CD8-positive, alpha-beta memory T cell (primary cell): ENCODE data around the gene TRIM62. TPM values are rescaled to one million over a fixed set of nuclear protein-coding genes. Genes with fewer than 3 reads are reported as not detected.
A peak's percentile ranks its signal among the peaks of the same experiment; 100 is the strongest.

ENCODE experiments used
- CTCF ChIA-PET: fragments of 350-600 bp; sonication (Branson Sonifier 250); formaldehyde crosslinking; loops from one replicate; lab custom pipeline; 2021; ENCODE audit warnings: antibody characterized with exemption; lab: Charles Lee
- POLR2A ChIA-PET: fragments of 350-600 bp; sonication (Branson Sonifier 250); formaldehyde crosslinking; loops from one replicate; lab custom pipeline; 2021; ENCODE audit warnings: antibody characterized with exemption; lab: Charles Lee
- DNase-seq, 5 donors: peaks; one replicate each; pipeline versions ENCODE4 v3.0.0 to v3.0.0-alpha.2; 2020 to 2022; ENCODE audit warnings: mixed read lengths in 1 of 5
- H3K27ac ChIP-seq: one replicate; pipeline ENCODE4 v1.7.0; 2013; ENCODE audit warnings: low read depth, mild to moderate bottlenecking, low read length, moderate library complexity
- H3K27me3 ChIP-seq: 2 replicates; pipeline ENCODE4 v1.7.0; 2013; ENCODE audit warnings: low read length, mild to moderate bottlenecking; ENCODE audit not compliant: insufficient read depth, poor library complexity, severe bottlenecking
- H3K36me3 ChIP-seq: 2 replicates; pipeline ENCODE4 v1.7.0; 2013; ENCODE audit warnings: mild to moderate bottlenecking, low read length, moderate library complexity; ENCODE audit not compliant: insufficient read depth
- H3K4me1 ChIP-seq: 2 replicates; pipeline ENCODE4 v1.7.0; 2013; ENCODE audit warnings: mild to moderate bottlenecking, low read length, moderate library complexity; ENCODE audit not compliant: insufficient read depth
- H3K4me3 ChIP-seq: 2 replicates; pipeline ENCODE4 v1.7.0; 2013; ENCODE audit warnings: mild to moderate bottlenecking, low read length
- H3K9me3 ChIP-seq: 2 replicates; pipeline ENCODE4 v1.7.0; 2013; ENCODE audit warnings: mild to moderate bottlenecking, low read length
- H3K27ac Mint-ChIP-seq, 8 donors: one replicate each; pipeline ENCODE4 v1.8.0; 2020 to 2021; ENCODE audit warnings: mixed read lengths in 8 of 8, mild to moderate bottlenecking in 6 of 8, inconsistent platforms in 3 of 8, moderate library complexity in 3 of 8
- H3K27me3 Mint-ChIP-seq, 2 donors: one replicate each; pipeline ENCODE4 v1.8.0; 2020 to 2021; ENCODE audit warnings: mixed read lengths in 2 of 2, mild to moderate bottlenecking in 1 of 2, moderate library complexity in 1 of 2
- H3K36me3 Mint-ChIP-seq, 3 donors: one replicate each; pipeline ENCODE4 v1.8.0; 2020 to 2021; ENCODE audit warnings: mixed read lengths in 3 of 3, inconsistent platforms in 1 of 3, mild to moderate bottlenecking in 1 of 3
- H3K4me1 Mint-ChIP-seq, 3 donors: one replicate each; pipeline ENCODE4 v1.8.0; 2020 to 2021; ENCODE audit warnings: mixed read lengths in 3 of 3, inconsistent platforms in 1 of 3, mild to moderate bottlenecking in 1 of 3
- H3K4me3 Mint-ChIP-seq, 7 donors: one replicate each; pipeline ENCODE4 v1.8.0; 2020 to 2021; ENCODE audit warnings: mixed read lengths in 7 of 7, mild to moderate bottlenecking in 6 of 7, moderate library complexity in 4 of 7, inconsistent platforms in 2 of 7
- H3K9me3 Mint-ChIP-seq, 5 donors: one replicate each; pipeline ENCODE4 v1.8.0; 2020 to 2022; ENCODE audit warnings: mixed read lengths in 5 of 5, mild to moderate bottlenecking in 3 of 5, moderate library complexity in 2 of 5, inconsistent platforms in 1 of 5
- polyA plus RNA-seq: library from polyadenylated mRNA; unstranded; fragments of 300-500 nt; fragmentation: Illumina TruSeq; gene quantifications from one replicate; pipeline ENCODE4 v1.2.3, GENCODE V29; 2021
- total RNA-seq, 2 experiments: library from RNA; stranded (reverse); gene quantifications; one replicate each; pipeline ENCODE4 v1.2.3, GENCODE V29; 2021

TRIM62 gene
- total and polyA plus RNA-seq, 3 experiments from 2014 or later: 5.0 to 7.0 (median 5.5) TPM

- H3K9me3 ChIP-seq: no peaks in the 10 kb centered on the region
- Mint-ChIP-seq H3K4me1 (peaks cover 0 to 4% (median 2%) of the 10 kb centered on the region in 3 donors), H3K27me3 (peaks cover 7 to 12% of the 10 kb centered on the region in 2 donors), H3K4me3 (no peak overlapping the region), H3K9me3 (peaks cover 8 to 15% (median 14%) of the 10 kb centered on the region in 5 donors), H3K36me3 (peaks cover 0 to 10% (median 1%) of the 10 kb centered on the region in 3 donors), H3K27ac (peak overlapping the region in 1 of 8 donors; percentile 82)
- H3K4me3 ChIP-seq: no peak overlapping the region
- POLR2A ChIA-PET: no interaction called here
- H3K36me3 ChIP-seq: no peaks in the 10 kb centered on the region
- no peaks in the 10 kb centered on the region for H3K4me1 ChIP-seq
- CTCF ChIA-PET: no interaction called here
- no peak for DNase-seq
- H3K27ac ChIP-seq: no peak overlapping the region
- H3K27me3 ChIP-seq: no peaks in the 10 kb centered on the region
Observed at GRCh38 chr1:33219886-33220661, 38.2 kb upstream of the TRIM62 start.

GRCh38 chr1:33211972-33212371 is 30.1 kb upstream of the TRIM62 start:
- no peak overlapping the region for H3K27ac Mint-ChIP-seq
- Histone ChIP-seq H3K36me3 (no peaks in the 10 kb centered on the region), H3K27me3 (no peaks in the 10 kb centered on the region), H3K27ac (no peak overlapping the region), H3K4me3 (no peak overlapping the region), H3K9me3 (no peaks in the 10 kb centered on the region), H3K4me1 (no peaks in the 10 kb centered on the region)
- peaks cover 25 to 44% of the 10 kb centered on the region in 2 donors for H3K27me3 Mint-ChIP-seq
- CTCF ChIA-PET: no interaction called here
- POLR2A ChIA-PET: no interaction called here
- no peaks in the 10 kb centered on the region for H3K4me1 Mint-ChIP-seq
- no peak overlapping the region for H3K4me3 Mint-ChIP-seq
- no peak for DNase-seq
- peaks cover 0 to 18% (median 0%) of the 10 kb centered on the region in 3 donors for H3K36me3 Mint-ChIP-seq
- no peaks in the 10 kb centered on the region for H3K9me3 Mint-ChIP-seq

GRCh38 chr1:33206340-33206739 is 24.5 kb upstream of the TRIM62 start:
- POLR2A ChIA-PET: no interaction called here
- H3K4me1 Mint-ChIP-seq: no peaks in the 10 kb centered on the region
- no peaks in the 10 kb centered on the region for H3K36me3 ChIP-seq
- no peak for DNase-seq
- no peaks in the 10 kb centered on the region for H3K27me3 ChIP-seq
- H3K27ac ChIP-seq: no peak overlapping the region
- no peaks in the 10 kb centered on the region for H3K4me1 ChIP-seq
- no peak overlapping the region for H3K4me3 Mint-ChIP-seq
- H3K4me3 ChIP-seq: no peak overlapping the region
- CTCF ChIA-PET: no interaction called here
- H3K27me3 Mint-ChIP-seq: peaks cover 20 to 22% of the 10 kb centered on the region in 2 donors
- H3K36me3 Mint-ChIP-seq: peaks cover 0 to 5% (median 0%) of the 10 kb centered on the region in 3 donors
- H3K27ac Mint-ChIP-seq: no peak overlapping the region
- H3K9me3 ChIP-seq: no peaks in the 10 kb centered on the region
- no peaks in the 10 kb centered on the region for H3K9me3 Mint-ChIP-seq

GRCh38 chr1:33195556-33195955 is 13.7 kb upstream of the TRIM62 start:
- no peaks in the 10 kb centered on the region for H3K36me3 ChIP-seq
- H3K27ac ChIP-seq: no peak overlapping the region
- Mint-ChIP-seq H3K36me3 (no peaks in the 10 kb centered on the region), H3K27me3 (peaks cover 16 to 49% of the 10 kb centered on the region in 2 donors), H3K4me3 (no peak overlapping the region), H3K9me3 (no peaks in the 10 kb centered on the region), H3K27ac (no peak overlapping the region), H3K4me1 (peaks cover 6 to 9% (median 8%) of the 10 kb centered on the region in 3 donors)
- DNase-seq: no peak
- peaks cover 4% of the 10 kb centered on the region for H3K4me1 ChIP-seq
- CTCF ChIA-PET: no interaction called here
- H3K4me3 ChIP-seq: no peak overlapping the region
- POLR2A ChIA-PET: no interaction called here
- H3K9me3 ChIP-seq: no peaks in the 10 kb centered on the region
- peaks cover 4% of the 10 kb centered on the region for H3K27me3 ChIP-seq

GRCh38 chr1:33191731-33192275 is 10.0 kb upstream of the TRIM62 start:
- ChIA-PET CTCF (no interaction called here), POLR2A (no interaction called here)
- Histone ChIP-seq H3K4me1 (peaks cover 8% of the 10 kb centered on the region), H3K27ac (no peak overlapping the region), H3K36me3 (no peaks in the 10 kb centered on the region), H3K4me3 (no peak overlapping the region), H3K27me3 (peaks cover 4% of the 10 kb centered on the region), H3K9me3 (no peaks in the 10 kb centered on the region)
- H3K9me3 Mint-ChIP-seq: no peaks in the 10 kb centered on the region
- DNase-seq: no peak
- H3K4me3 Mint-ChIP-seq: no peak overlapping the region
- no peak overlapping the region for H3K27ac Mint-ChIP-seq
- peaks cover 14 to 48% of the 10 kb centered on the region in 2 donors for H3K27me3 Mint-ChIP-seq
- no peaks in the 10 kb centered on the region for H3K36me3 Mint-ChIP-seq
- peaks cover 8 to 13% (median 11%) of the 10 kb centered on the region in 3 donors for H3K4me1 Mint-ChIP-seq

- H3K4me1 Mint-ChIP-seq: peaks cover 8 to 13% (median 11%) of the 10 kb centered on the region in 3 donors
- no peak for DNase-seq
- Histone ChIP-seq H3K27ac (no peak overlapping the region), H3K27me3 (peaks cover 4% of the 10 kb centered on the region), H3K9me3 (no peaks in the 10 kb centered on the region), H3K36me3 (no peaks in the 10 kb centered on the region), H3K4me1 (peaks cover 8% of the 10 kb centered on the region), H3K4me3 (no peak overlapping the region)
- H3K27me3 Mint-ChIP-seq: peaks cover 12 to 48% of the 10 kb centered on the region in 2 donors
- no peaks in the 10 kb centered on the region for H3K36me3 Mint-ChIP-seq
- ChIA-PET POLR2A (interaction anchor here (0.6 to 0.8 kb wide), 2 partner anchors 9 to 253 kb away, joined by 3 to 7 read pairs; partner anchors contain the start of gene TRIM62), CTCF (no interaction called here)
- peak overlapping the region in 2 of 8 donors; percentile 8 to 48 for H3K27ac Mint-ChIP-seq
- H3K9me3 Mint-ChIP-seq: no peaks in the 10 kb centered on the region
- H3K4me3 Mint-ChIP-seq: no peak overlapping the region
Observed at GRCh38 chr1:33190701-33191100, 8.9 kb upstream of the TRIM62 start.

GRCh38 chr1:33188572-33189275 is 6.9 kb upstream of the TRIM62 start:
- peaks cover 4% of the 10 kb centered on the region for H3K27me3 ChIP-seq
- H3K27ac Mint-ChIP-seq: no peak overlapping the region
- ChIA-PET POLR2A (no interaction called here), CTCF (no interaction called here)
- no peak overlapping the region for H3K4me3 ChIP-seq
- peaks cover 7 to 44% of the 10 kb centered on the region in 2 donors for H3K27me3 Mint-ChIP-seq
- peaks cover 8 to 13% (median 11%) of the 10 kb centered on the region in 3 donors for H3K4me1 Mint-ChIP-seq
- no peaks in the 10 kb centered on the region for H3K36me3 ChIP-seq
- no peak overlapping the region for H3K27ac ChIP-seq
- no peak overlapping the region for H3K4me3 Mint-ChIP-seq
- no peak for DNase-seq
- H3K4me1 ChIP-seq: peaks cover 8% of the 10 kb centered on the region
- H3K36me3 Mint-ChIP-seq: no peaks in the 10 kb centered on the region
- H3K9me3 ChIP-seq: no peaks in the 10 kb centered on the region
- no peaks in the 10 kb centered on the region for H3K9me3 Mint-ChIP-seq

GRCh38 chr1:33186936-33187335 is 5.1 kb upstream of the TRIM62 start:
- Mint-ChIP-seq H3K9me3 (no peaks in the 10 kb centered on the region), H3K4me1 (peaks cover 20 to 26% (median 25%) of the 10 kb centered on the region in 3 donors), H3K27me3 (peaks cover 1 to 35% of the 10 kb centered on the region in 2 donors), H3K27ac (no peak overlapping the region), H3K4me3 (peak overlapping the region in 1 of 7 donors; percentile 69), H3K36me3 (no peaks in the 10 kb centered on the region)
- Histone ChIP-seq H3K9me3 (no peaks in the 10 kb centered on the region), H3K4me1 (peaks cover 14% of the 10 kb centered on the region), H3K27me3 (peaks cover 4% of the 10 kb centered on the region), H3K36me3 (no peaks in the 10 kb centered on the region), H3K27ac (no peak overlapping the region), H3K4me3 (no peak overlapping the region)
- ChIA-PET POLR2A (no interaction called here), CTCF (no interaction called here)
- DNase-seq: no peak
